Neuronal stem cell (in vitro differentiated cells): ENCODE results near the gene ZNF385B.
A peak's percentile ranks its signal among the peaks of the same experiment; 100 is the strongest.

Experiments
- DNase-seq: peaks from one replicate; pipeline ENCODE4 v3.0.0-alpha.2; 2013; ENCODE audit warnings: low spot score
- H2AFZ ChIP-seq: one replicate; pipeline ENCODE4 v1.6.1; 2013; ENCODE audit warnings: mild to moderate bottlenecking, low read length, inconsistent platforms
- H2AK5ac ChIP-seq: 2 replicates; pipeline ENCODE4 v1.6.1; 2013; ENCODE audit warnings: low read depth, mild to moderate bottlenecking, inconsistent platforms, low read length, moderate library complexity, mixed read lengths
- H2BK120ac ChIP-seq: 2 replicates; pipeline ENCODE4 v1.6.1; 2013; ENCODE audit warnings: low read depth, mild to moderate bottlenecking, inconsistent platforms, low read length, moderate library complexity, mixed read lengths
- H2BK12ac ChIP-seq: one replicate; pipeline ENCODE4 v1.6.1; 2013; ENCODE audit warnings: low read length, inconsistent platforms
- H2BK15ac ChIP-seq: 2 replicates; pipeline ENCODE4 v1.6.1; 2013; ENCODE audit warnings: mild to moderate bottlenecking, low read length, inconsistent platforms, mixed read lengths
- H2BK5ac ChIP-seq: one replicate; pipeline ENCODE4 v1.6.1; 2013; ENCODE audit warnings: inconsistent platforms, mild to moderate bottlenecking, low read length, moderate library complexity
- H3K14ac ChIP-seq: one replicate; pipeline ENCODE4 v1.6.1; 2013; ENCODE audit warnings: low read length, inconsistent platforms
- H3K18ac ChIP-seq: 2 replicates; pipeline ENCODE4 v1.6.1; 2013; ENCODE audit warnings: low read length, inconsistent platforms
- H3K23ac ChIP-seq: 2 replicates; pipeline ENCODE4 v1.6.1; 2013; ENCODE audit warnings: low read depth, mild to moderate bottlenecking, mixed read lengths, low read length, inconsistent platforms; ENCODE audit not compliant: poor library complexity
- H3K27ac ChIP-seq: replicated peaks from 3 replicates; pipeline ENCODE4 v1.5.1; 2013; ENCODE audit warnings: low read length, inconsistent platforms
- H3K27me3 ChIP-seq, 3 experiments: 2 replicates each; pipeline ENCODE4 v1.6.1; 2013; ENCODE audit warnings: low read length in 3 of 3, mild to moderate bottlenecking in 2 of 3, inconsistent platforms in 1 of 3, low read depth in 1 of 3, mixed read lengths in 1 of 3, moderate library complexity in 1 of 3; ENCODE audit not compliant: control insufficient read depth in 3 of 3, insufficient read depth in 3 of 3
- H3K36me3 ChIP-seq, 2 donors: replicated peaks in 1 of 2; 2 replicates each; pipeline ENCODE4 v1.6.1; 2013; ENCODE audit warnings: low read length in 2 of 2; ENCODE audit not compliant: control insufficient read depth in 2 of 2, insufficient read depth in 2 of 2
- H3K4ac ChIP-seq: 2 replicates; pipeline ENCODE4 v1.6.1; 2013; ENCODE audit warnings: inconsistent platforms, mild to moderate bottlenecking, low read length, moderate library complexity
- H3K4me1 ChIP-seq, 2 donors: 1 replicate in 1 of 2; 2 replicates in 1 of 2; pipeline ENCODE4 v1.6.1; 2013; ENCODE audit warnings: low read length in 2 of 2, low read depth in 1 of 2; ENCODE audit not compliant: control insufficient read depth in 2 of 2, insufficient read depth in 1 of 2
- H3K4me2 ChIP-seq: one replicate; pipeline ENCODE4 v1.6.1; 2013; ENCODE audit warnings: mild to moderate bottlenecking, low read length, inconsistent platforms; ENCODE audit not compliant: insufficient read depth, poor library complexity, severe bottlenecking
- H3K4me3 ChIP-seq, 2 donors: 2 replicates each; pipeline ENCODE4 v1.5.1; 2013; ENCODE audit warnings: low read length in 2 of 2, mild to moderate bottlenecking in 2 of 2, inconsistent platforms in 1 of 2, moderate library complexity in 1 of 2
- H3K79me1 ChIP-seq: one replicate; pipeline ENCODE4 v1.6.1; 2013; ENCODE audit warnings: low read depth, mild to moderate bottlenecking, inconsistent platforms, low read length, moderate library complexity
- H3K9ac ChIP-seq: one replicate; pipeline ENCODE4 v1.6.1; 2013; ENCODE audit warnings: mild to moderate bottlenecking, low read depth, low read length, inconsistent platforms; ENCODE audit not compliant: poor library complexity
- H3K9me3 ChIP-seq, 2 donors: replicated peaks in 1 of 2; 2 replicates each; pipeline versions ENCODE3 to v1.6.1; 2013; ENCODE audit warnings: low read length in 2 of 2, mild to moderate bottlenecking in 2 of 2, inconsistent platforms in 1 of 2, low read depth in 1 of 2, mixed read lengths in 1 of 2, moderate library complexity in 1 of 2; ENCODE audit not compliant: control insufficient read depth in 2 of 2, insufficient read depth in 1 of 2
- H4K8ac ChIP-seq: one replicate; pipeline ENCODE4 v1.6.1; 2013; ENCODE audit warnings: low read depth, mild to moderate bottlenecking, inconsistent platforms, low read length, moderate library complexity
- H4K91ac ChIP-seq: one replicate; pipeline ENCODE4 v1.6.1; 2013; ENCODE audit warnings: low read length, low read depth, mild to moderate bottlenecking, inconsistent platforms; ENCODE audit not compliant: poor library complexity
- WGBS, 2 donors: extraction: QIAGEN DNeasy Blood & Tissue Kit; methylation state at CpG; one replicate each; pipeline ENCODE4 v1.1.7; 2013; ENCODE audit warnings: missing lambda C conversion rate in 2 of 2, mixed read lengths in 1 of 2; ENCODE audit not compliant: insufficient read length in 2 of 2, insufficient replicate concordance in 1 of 2; ENCODE audit errors: extremely low coverage in 2 of 2; 5-methylcytosine and 5-hydroxymethylcytosine counted together

The ZNF385B gene

GRCh38 chr2:179546656-179547055, 314.8 kb downstream of the ZNF385B start:
- no peak overlapping the region for H3K23ac ChIP-seq
- no CpG with 5 or more reads among the region's 2 CpGs for WGBS, 2 donors
- H3K9ac ChIP-seq, result no peak overlapping the region
- H2BK15ac ChIP-seq, result no peak overlapping the region
- H3K27ac ChIP-seq, result no peak overlapping the region
- H2BK120ac ChIP-seq, result no peak overlapping the region
- H3K27me3 ChIP-seq, result no peaks in the 10 kb centered on the region
- no peak overlapping the region for H4K91ac ChIP-seq
- DNase-seq, result no peak
- no peak overlapping the region for H4K8ac ChIP-seq
- peaks cover 6 to 10% of the 10 kb centered on the region in 2 donors for H3K4me1 ChIP-seq
- H3K14ac ChIP-seq, result no peak overlapping the region
- H3K4me2 ChIP-seq, result no peak overlapping the region
- H2AK5ac ChIP-seq, result no peak overlapping the region
- H2BK12ac ChIP-seq, result no peak overlapping the region
- H3K36me3 ChIP-seq, result no peaks in the 10 kb centered on the region
- H3K79me1 ChIP-seq, result no peaks in the 10 kb centered on the region
- no peak overlapping the region for H3K18ac ChIP-seq
- H2BK5ac ChIP-seq, result no peak overlapping the region
- no peak overlapping the region for H3K4ac ChIP-seq
- H2AFZ ChIP-seq, result no peak overlapping the region
- H3K4me3 ChIP-seq, result no peak overlapping the region
- H3K9me3 ChIP-seq, result no peaks in the 10 kb centered on the region

GRCh38 chr2:179545024-179545423, 316.4 kb downstream of the ZNF385B start:
- no CpG with 5 or more reads among the region's 2 CpGs for WGBS, 2 donors
- Histone ChIP-seq H3K9me3 (no peaks in the 10 kb centered on the region), H3K4me3 (no peak overlapping the region), H2BK120ac (no peak overlapping the region), H2BK12ac (no peak overlapping the region), H2BK15ac (no peak overlapping the region), H3K4me1 (peaks cover 6 to 7% of the 10 kb centered on the region in 2 donors), H3K4ac (no peak overlapping the region), H2AK5ac (no peak overlapping the region), H3K14ac (no peak overlapping the region), H3K9ac (no peak overlapping the region), H3K23ac (no peak overlapping the region), H3K18ac (no peak overlapping the region), H2BK5ac (no peak overlapping the region), H4K8ac (no peak overlapping the region), H2AFZ (no peak overlapping the region), H3K4me2 (no peak overlapping the region), H3K36me3 (peaks cover 0 to 2% of the 10 kb centered on the region in 2 donors), H4K91ac (no peak overlapping the region), H3K79me1 (no peaks in the 10 kb centered on the region), H3K27me3 (no peaks in the 10 kb centered on the region), H3K27ac (no peak overlapping the region)
- DNase-seq, result no peak

GRCh38 chr2:179543361-179543901, 318.0 kb downstream of the ZNF385B start:
- Histone ChIP-seq H3K79me1 (no peaks in the 10 kb centered on the region), H2BK15ac (no peak overlapping the region), H4K91ac (no peak overlapping the region), H3K27ac (no peak overlapping the region), H2BK12ac (no peak overlapping the region), H3K4me3 (no peak overlapping the region), H3K9ac (no peak overlapping the region), H3K18ac (no peak overlapping the region), H3K36me3 (peaks cover 0 to 8% of the 10 kb centered on the region in 2 donors), H3K4ac (no peak overlapping the region), H2BK5ac (no peak overlapping the region), H4K8ac (no peak overlapping the region), H3K4me2 (no peak overlapping the region), H3K14ac (no peak overlapping the region), H3K9me3 (peaks cover 0 to 5% of the 10 kb centered on the region in 2 donors), H3K23ac (no peak overlapping the region), H2AK5ac (no peak overlapping the region), H2AFZ (no peak overlapping the region), H3K4me1 (peaks cover 6 to 7% of the 10 kb centered on the region in 2 donors), H3K27me3 (no peaks in the 10 kb centered on the region), H2BK120ac (no peak overlapping the region)
- WGBS, 2 donors, result no CpG with 5 or more reads among the region's 3 CpGs
- DNase-seq, result peak; percentile 47

GRCh38 chr2:179541586-179541985, 319.8 kb downstream of the ZNF385B start:
- DNase-seq, result no peak
- no peak overlapping the region for H3K27ac ChIP-seq
- H2BK5ac ChIP-seq, result no peak overlapping the region
- H3K23ac ChIP-seq, result no peak overlapping the region
- no peak overlapping the region for H3K14ac ChIP-seq
- no peak overlapping the region for H2BK120ac ChIP-seq
- H2BK15ac ChIP-seq, result no peak overlapping the region
- no peak overlapping the region for H2AFZ ChIP-seq
- H3K27me3 ChIP-seq, result no peaks in the 10 kb centered on the region
- no CpG with 5 or more reads among the region's 4 CpGs for WGBS, 2 donors
- H3K18ac ChIP-seq, result no peak overlapping the region
- no peak overlapping the region for H4K91ac ChIP-seq
- no peak overlapping the region for H3K9ac ChIP-seq
- H2AK5ac ChIP-seq, result no peak overlapping the region
- H3K4me2 ChIP-seq, result no peak overlapping the region
- no peak overlapping the region for H4K8ac ChIP-seq
- H3K9me3 ChIP-seq, result peaks cover 0 to 5% of the 10 kb centered on the region in 2 donors
- no peak overlapping the region for H3K4ac ChIP-seq
- peaks cover 6 to 7% of the 10 kb centered on the region in 2 donors for H3K4me1 ChIP-seq
- no peak overlapping the region for H2BK12ac ChIP-seq
- H3K79me1 ChIP-seq, result no peaks in the 10 kb centered on the region
- no peak overlapping the region for H3K4me3 ChIP-seq
- H3K36me3 ChIP-seq, result peaks cover 0 to 8% of the 10 kb centered on the region in 2 donors
